ENCODE results near the gene EMCN.
"Not testable (repeated sequence)": the region's sequence is repeated elsewhere in the genome, so short reads cannot be mapped to it uniquely, and the experiment has no call there.

DNA sequence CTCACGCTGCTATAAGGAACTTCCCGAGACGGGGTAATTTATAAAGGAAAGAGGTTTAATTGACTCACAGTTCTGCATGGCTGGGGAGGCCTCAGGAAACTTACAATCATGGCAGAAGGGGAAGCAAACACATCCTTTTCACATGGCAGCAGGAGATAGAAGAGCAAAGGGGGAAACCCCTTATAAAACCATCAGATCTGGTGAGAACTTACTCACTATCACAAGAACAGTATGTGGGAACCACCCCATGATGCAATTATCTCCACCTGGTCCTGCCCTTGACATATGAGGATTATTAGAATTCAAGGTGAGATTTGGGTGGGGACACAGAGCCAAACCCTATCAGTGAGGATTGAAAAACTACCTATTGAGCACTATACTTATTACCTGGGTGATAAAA lies 165.5 kb downstream of the EMCN start:
- TF ChIP-seq, protein P1, sequence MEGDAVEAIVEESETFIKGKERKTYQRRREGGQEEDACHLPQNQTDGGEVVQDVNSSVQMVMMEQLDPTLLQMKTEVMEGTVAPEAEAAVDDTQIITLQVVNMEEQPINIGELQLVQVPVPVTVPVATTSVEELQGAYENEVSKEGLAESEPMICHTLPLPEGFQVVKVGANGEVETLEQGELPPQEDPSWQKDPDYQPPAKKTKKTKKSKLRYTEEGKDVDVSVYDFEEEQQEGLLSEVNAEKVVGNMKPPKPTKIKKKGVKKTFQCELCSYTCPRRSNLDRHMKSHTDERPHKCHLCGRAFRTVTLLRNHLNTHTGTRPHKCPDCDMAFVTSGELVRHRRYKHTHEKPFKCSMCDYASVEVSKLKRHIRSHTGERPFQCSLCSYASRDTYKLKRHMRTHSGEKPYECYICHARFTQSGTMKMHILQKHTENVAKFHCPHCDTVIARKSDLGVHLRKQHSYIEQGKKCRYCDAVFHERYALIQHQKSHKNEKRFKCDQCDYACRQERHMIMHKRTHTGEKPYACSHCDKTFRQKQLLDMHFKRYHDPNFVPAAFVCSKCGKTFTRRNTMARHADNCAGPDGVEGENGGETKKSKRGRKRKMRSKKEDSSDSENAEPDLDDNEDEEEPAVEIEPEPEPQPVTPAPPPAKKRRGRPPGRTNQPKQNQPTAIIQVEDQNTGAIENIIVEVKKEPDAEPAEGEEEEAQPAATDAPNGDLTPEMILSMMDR (IDR thresholded peaks at IDR 0.05) = not testable (repeated sequence)
- not testable (repeated sequence) for TF ChIP-seq POLR2A, EP300 (IDR thresholded peaks at IDR 0.05)

Measured in ovary (tissue), 3 donors.